ENCODE results near the gene CGNL1.

- TF ChIP-seq NFIC (IDR thresholded peaks at IDR 0.05), result no peak
- no peak for TF ChIP-seq TCF12 (IDR thresholded peaks at IDR 0.05; ENCODE audit: low read depth)
- no peak for TF ChIP-seq REST (IDR thresholded peaks at IDR 0.05; ENCODE audit: low read depth)
Measured at GRCh38 chr15:57339321-57339720, 37.0 kb upstream of the CGNL1 start.
